H9 (cell line): ENCODE measurements around the gene LINGO1. TPM values are rescaled to one million over a fixed set of nuclear protein-coding genes. Genes with fewer than 3 reads are reported as not detected.

Experiments used
- DNase-seq: peaks from one replicate; pipeline ENCODE4 v3.0.0-alpha.2; 2017
- H2AFZ ChIP-seq: one replicate; pipeline ENCODE4 v1.6.1; 2013; ENCODE audit warnings: mild to moderate bottlenecking, low read length, control low read depth, moderate library complexity
- H2AK5ac ChIP-seq: 2 replicates; pipeline ENCODE4 v1.6.1; 2013; ENCODE audit warnings: low read length, control low read depth, mixed read lengths; ENCODE audit not compliant: insufficient read length
- H2BK120ac ChIP-seq: one replicate; pipeline ENCODE4 v1.6.1; 2013; ENCODE audit warnings: low read depth, mild to moderate bottlenecking, low read length, control low read depth, inconsistent platforms; ENCODE audit not compliant: poor library complexity, severe bottlenecking
- H2BK12ac ChIP-seq: 2 replicates; pipeline ENCODE4 v1.6.1; 2013; ENCODE audit warnings: low read length, control low read depth, mixed read lengths, low read depth; ENCODE audit not compliant: insufficient read length
- H2BK15ac ChIP-seq: 2 replicates; pipeline ENCODE4 v1.6.1; 2013; ENCODE audit warnings: low read depth, low read length, control low read depth
- H2BK20ac ChIP-seq: one replicate; pipeline ENCODE4 v1.6.1; 2013; ENCODE audit warnings: low read depth, mild to moderate bottlenecking, low read length, control low read depth, inconsistent platforms; ENCODE audit not compliant: poor library complexity, severe bottlenecking
- H2BK5ac ChIP-seq: 2 replicates; pipeline ENCODE4 v1.6.1; 2013; ENCODE audit warnings: low read length, control low read depth, mixed read lengths; ENCODE audit not compliant: insufficient read length
- H3K14ac ChIP-seq: 2 replicates; pipeline ENCODE4 v1.6.1; 2013; ENCODE audit warnings: low read length, control low read depth; ENCODE audit not compliant: insufficient read depth
- H3K18ac ChIP-seq: 2 replicates; pipeline ENCODE4 v1.6.1; 2013; ENCODE audit warnings: low read depth, mild to moderate bottlenecking, mixed read lengths, low read length, control low read depth; ENCODE audit not compliant: insufficient read length
- H3K23ac ChIP-seq: 2 replicates; pipeline ENCODE4 v1.6.1; 2013; ENCODE audit warnings: low read length, control low read depth, mixed read lengths, low read depth; ENCODE audit not compliant: insufficient read length
- H3K23me2 ChIP-seq: 2 replicates; pipeline ENCODE4 v1.6.1; 2013; ENCODE audit warnings: low read depth, mild to moderate bottlenecking, mixed read lengths, low read length, control low read depth; ENCODE audit not compliant: insufficient read length, poor library complexity, severe bottlenecking
- H3K27ac ChIP-seq: 2 replicates; pipeline ENCODE4 v1.5.1; 2013; ENCODE audit warnings: low read length, control low read depth, mixed read lengths, low read depth; ENCODE audit not compliant: insufficient read length
- H3K27me3 ChIP-seq: 2 replicates; pipeline ENCODE4 v1.6.1; 2013; ENCODE audit warnings: low read length, control low read depth, inconsistent platforms; ENCODE audit not compliant: insufficient read depth
- H3K4ac ChIP-seq: 2 replicates; pipeline ENCODE4 v1.6.1; 2013; ENCODE audit warnings: low read depth, mild to moderate bottlenecking, control low read depth, inconsistent platforms, low read length, moderate library complexity
- H3K4me1 ChIP-seq: 2 replicates; pipeline ENCODE4 v1.6.1; 2013; ENCODE audit warnings: low read length, control low read depth, inconsistent platforms; ENCODE audit not compliant: insufficient read depth
- H3K4me2 ChIP-seq: 2 replicates; pipeline ENCODE4 v1.6.1; 2013; ENCODE audit warnings: low read length, control low read depth, mixed read lengths; ENCODE audit not compliant: insufficient read length, insufficient read depth
- H3K56ac ChIP-seq: 2 replicates; pipeline ENCODE4 v1.6.1; 2013; ENCODE audit warnings: low read depth, mild to moderate bottlenecking, mixed read lengths, low read length, control low read depth; ENCODE audit not compliant: insufficient read length
- H3K79me1 ChIP-seq: 2 replicates; pipeline ENCODE4 v1.6.1; 2013; ENCODE audit warnings: low read depth, mild to moderate bottlenecking, moderate library complexity, low read length, control low read depth, inconsistent platforms; ENCODE audit not compliant: insufficient read depth, poor library complexity, severe bottlenecking
- H3K79me2 ChIP-seq: 2 replicates; pipeline ENCODE4 v1.6.1; 2013; ENCODE audit warnings: low read length, control low read depth, inconsistent platforms; ENCODE audit not compliant: insufficient read depth
- H3K9ac ChIP-seq: 2 replicates; pipeline ENCODE4 v1.6.1; 2013; ENCODE audit warnings: low read length, control low read depth, mixed read lengths; ENCODE audit not compliant: insufficient read length; ENCODE audit errors: extremely low read depth
- H3K9me3 ChIP-seq: one replicate; pipeline ENCODE4 v1.6.1; 2013; ENCODE audit warnings: low read depth, low read length, inconsistent platforms; ENCODE audit not compliant: control insufficient read depth
- H3T11ph ChIP-seq: one replicate; pipeline ENCODE4 v1.6.1; 2013; ENCODE audit warnings: mild to moderate bottlenecking, low read length, control low read depth, inconsistent platforms
- H4K20me1 ChIP-seq: one replicate; pipeline ENCODE4 v1.6.1; 2013; ENCODE audit not compliant: control insufficient read depth, insufficient read length, insufficient read depth
- H4K5ac ChIP-seq: 2 replicates; pipeline ENCODE4 v1.6.1; 2013; ENCODE audit warnings: low read depth, mild to moderate bottlenecking, mixed read lengths, low read length, control low read depth; ENCODE audit not compliant: insufficient read length
- H4K8ac ChIP-seq: replicated peaks from 2 replicates; pipeline ENCODE4 v1.6.1; 2013; ENCODE audit warnings: low read length, control low read depth, mixed read lengths, low read depth; ENCODE audit not compliant: insufficient read length
- H4K91ac ChIP-seq: 2 replicates; pipeline ENCODE4 v1.6.1; 2013; ENCODE audit warnings: low read depth, mild to moderate bottlenecking, moderate library complexity, mixed read lengths, low read length, control low read depth; ENCODE audit not compliant: insufficient read length
- H3K27ac Mint-ChIP-seq, 3 experiments: 2 replicates in 2 of 3; 3 replicates in 1 of 3; pipeline ENCODE4 v1.8.0; 2020 to 2021; ENCODE audit warnings: mixed read lengths in 3 of 3, mild to moderate bottlenecking in 1 of 3, moderate library complexity in 1 of 3
- H3K27me3 Mint-ChIP-seq: 2 replicates; pipeline ENCODE4 v1.8.0; 2021; ENCODE audit warnings: low read depth, mild to moderate bottlenecking, moderate library complexity, mixed read lengths
- H3K36me3 Mint-ChIP-seq, 3 experiments: 2 replicates in 2 of 3; 3 replicates in 1 of 3; pipeline ENCODE4 v1.8.0; 2020 to 2021; ENCODE audit warnings: low read depth in 3 of 3, mixed read lengths in 3 of 3; ENCODE audit not compliant: insufficient read depth in 1 of 3
- H3K4me1 Mint-ChIP-seq, 2 experiments: 2 replicates each; pipeline ENCODE4 v1.8.0; 2020; ENCODE audit warnings: mixed read lengths in 2 of 2
- H3K4me3 Mint-ChIP-seq, 2 experiments: 2 replicates in 1 of 2; 3 replicates in 1 of 2; pipeline ENCODE4 v1.8.0; 2020 to 2021; ENCODE audit warnings: mild to moderate bottlenecking in 2 of 2, mixed read lengths in 2 of 2, moderate library complexity in 1 of 2
- H3K9me3 Mint-ChIP-seq, 2 experiments: 2 replicates in 1 of 2; 3 replicates in 1 of 2; pipeline ENCODE4 v1.8.0; 2020; ENCODE audit warnings: mild to moderate bottlenecking in 2 of 2, mixed read lengths in 2 of 2, moderate library complexity in 1 of 2
- CTCF ChIP-seq: fragments of 200-600 bp; sonication (generic); conservative IDR thresholded peaks from 3 replicates; pipeline ENCODE4 v1.8.0; 2021; ENCODE audit warnings: antibody characterized with exemption, mild to moderate bottlenecking
- WGBS: extraction: QIAGEN DNeasy Blood & Tissue Kit; methylation state at CpG from one replicate; pipeline ENCODE4 v1.1.7; 2013; ENCODE audit warnings: missing lambda C conversion rate, low lambda C conversion rate, mixed read lengths; ENCODE audit not compliant: insufficient read length; ENCODE audit errors: extremely low coverage; 5-methylcytosine and 5-hydroxymethylcytosine counted together
- total RNA-seq: library from RNA; stranded (reverse); gene quantifications from 2 replicates; pipeline ENCODE4 v1.2.1, GENCODE V29; 2021

The LINGO1 gene
- total RNA-seq, 1 experiment from 2014 or later, result 41.6 TPM

- Histone ChIP-seq H3K79me1 (no peaks in the 10 kb centered on the region), H3K23me2 (peaks cover 7% of the 10 kb centered on the region)
These were observed 5.4 kb upstream of the LINGO1 start for GRCh38 chr15:77637851-77638692.

More at GRCh38 chr15:77637851-77638692, 5.4 kb upstream of the LINGO1 start:
- Histone ChIP-seq H4K5ac (no peak overlapping the region), H3T11ph (no peak overlapping the region), H2BK15ac (no peak overlapping the region), H2BK120ac (no peak overlapping the region), H3K27ac (no peak overlapping the region), H4K20me1 (no peaks in the 10 kb centered on the region), H3K4me2 (no peak overlapping the region), H2BK20ac (no peak overlapping the region), H3K23ac (no peak overlapping the region), H2AK5ac (no peak overlapping the region), H3K79me2 (no peaks in the 10 kb centered on the region), H3K4ac (no peak overlapping the region), H2BK5ac (no peak overlapping the region), H3K9ac (no peak overlapping the region), H4K8ac (no peak overlapping the region), H4K91ac (no peak overlapping the region), H3K18ac (no peak overlapping the region), H2AFZ (no peak overlapping the region), H3K4me1 (no peaks in the 10 kb centered on the region), H3K14ac (no peak overlapping the region), H3K9me3 (no peaks in the 10 kb centered on the region), H3K56ac (no peak overlapping the region), H3K27me3 (no peaks in the 10 kb centered on the region), H2BK12ac (no peak overlapping the region)
- peaks cover 25% of the 10 kb centered on the region for H3K27me3 Mint-ChIP-seq
- TF ChIP-seq CTCF, result no peak
- DNase-seq, result no peak
- no peak overlapping the region for H3K27ac Mint-ChIP-seq
- H3K36me3 Mint-ChIP-seq, result no peaks in the 10 kb centered on the region; a peak in 1 of 7 replicates
- no peaks in the 10 kb centered on the region; a peak in 1 of 5 replicates for H3K9me3 Mint-ChIP-seq
- H3K4me3 Mint-ChIP-seq, result no peak overlapping the region
- H3K4me1 Mint-ChIP-seq, result peaks cover 43 to 45% of the 10 kb centered on the region in 2 experiments
- WGBS, result no CpG with 5 or more reads among the region's 10 CpGs
